DOHH2 (cell line): ENCODE data around the gene IL2RA.

Source experiments
- H3F3A ChIP-seq: fragments of 200-600 bp; sonication (generic), shearing (Covaris generic); 2 replicates; pipeline ENCODE4 v1.6.0; 2016; ENCODE audit warnings: antibody characterized with exemption, mild to moderate bottlenecking; ENCODE audit not compliant: control insufficient read depth, insufficient read depth
- H3K27ac ChIP-seq: fragments of 200-600 bp; sonication (generic); 2 replicates; pipeline ENCODE4 v1.5.1; 2014; ENCODE audit warnings: low read depth, mild to moderate bottlenecking, low read length, moderate library complexity
- H3K27me3 ChIP-seq: fragments of 200-600 bp; sonication (generic); 2 replicates; pipeline ENCODE4 v1.6.1; 2014; ENCODE audit warnings: mild to moderate bottlenecking, low read length, mixed read lengths; ENCODE audit not compliant: control insufficient read depth
- H3K36me3 ChIP-seq: fragments of 200-600 bp; sonication (generic); 2 replicates; pipeline ENCODE4 v1.6.1; 2014; ENCODE audit warnings: mild to moderate bottlenecking, low read length, moderate library complexity, mixed read lengths; ENCODE audit not compliant: control insufficient read depth
- H3K4me1 ChIP-seq: fragments of 200-600 bp; sonication (generic); 2 replicates; pipeline ENCODE4 v1.6.1; 2014; ENCODE audit warnings: mild to moderate bottlenecking, low read length, mixed read lengths; ENCODE audit not compliant: control insufficient read depth
- H3K4me2 ChIP-seq: fragments of 200-600 bp; sonication (generic); 2 replicates; pipeline ENCODE4 v1.6.0; 2014; ENCODE audit warnings: mild to moderate bottlenecking, low read length, moderate library complexity
- H3K4me3 ChIP-seq: fragments of 200-600 bp; sonication (generic); 2 replicates; pipeline ENCODE4 v1.5.1; 2014; ENCODE audit warnings: mild to moderate bottlenecking, low read length, mixed read lengths
- H3K79me2 ChIP-seq: fragments of 200-600 bp; sonication (generic); 2 replicates; pipeline ENCODE4 v1.6.1; 2014; ENCODE audit warnings: mild to moderate bottlenecking, low read length, mixed read lengths; ENCODE audit not compliant: control insufficient read depth
- H3K9me2 ChIP-seq: fragments of 200-600 bp; sonication (generic); replicated peaks from 2 replicates; pipeline ENCODE4 v1.6.1; 2014; ENCODE audit warnings: mild to moderate bottlenecking, low read length, mixed read lengths; ENCODE audit not compliant: control insufficient read depth
- H3K9me3 ChIP-seq: fragments of 200-600 bp; sonication (generic); 2 replicates; pipeline ENCODE4 v1.6.1; 2014; ENCODE audit warnings: antibody characterized with exemption, low read length, mixed read lengths; ENCODE audit not compliant: control insufficient read depth, insufficient read depth
- H4K20me1 ChIP-seq: fragments of 200-600 bp; sonication (generic); 2 replicates; pipeline ENCODE4 v1.6.0; 2014; ENCODE audit warnings: low read depth, mild to moderate bottlenecking, antibody characterized with exemption, low read length, moderate library complexity; ENCODE audit not compliant: control insufficient read depth, insufficient read depth
- CTCF ChIP-seq: fragments of 200-600 bp; sonication (generic); IDR thresholded peaks from one replicate; pipeline ENCODE4 v1.5.1; 2014; ENCODE audit warnings: antibody characterized with exemption, mild to moderate bottlenecking, low read depth, low read length; ENCODE audit not compliant: poor library complexity, severe bottlenecking
- EZH2phosphoT487 ChIP-seq: fragments of 200-600 bp; sonication (generic); IDR thresholded peaks from 2 replicates; pipeline ENCODE4 v1.6.1; 2017; ENCODE audit warnings: borderline replicate concordance, mild to moderate bottlenecking, antibody characterized with exemption, low read length, moderate library complexity, mixed read lengths

IL2RA gene

GRCh38 chr10:5983774-5984173 lies 78.4 kb downstream of the IL2RA start:
- H3K27ac ChIP-seq: no peak overlapping the region
- TF ChIP-seq CTCF (no peak), EZH2phosphoT487 (no peak)
- H3K27me3 ChIP-seq: peaks cover 36% of the 10 kb centered on the region
- no peaks in the 10 kb centered on the region for H3K9me2 ChIP-seq
- no peaks in the 10 kb centered on the region for H3K4me1 ChIP-seq
- H3K9me3 ChIP-seq: no peaks in the 10 kb centered on the region
- no peaks in the 10 kb centered on the region for H3K36me3 ChIP-seq
- no peak overlapping the region for H3K4me2 ChIP-seq
- H4K20me1 ChIP-seq: no peaks in the 10 kb centered on the region
- peaks cover 4% of the 10 kb centered on the region; the same call in 1 of the 2 replicates for H3F3A ChIP-seq
- no peaks in the 10 kb centered on the region for H3K79me2 ChIP-seq
- no peak overlapping the region for H3K4me3 ChIP-seq

GRCh38 chr10:5981529-5981928 lies 80.6 kb downstream of the IL2RA start:
- H3K4me3 ChIP-seq: no peak overlapping the region
- H3F3A ChIP-seq: peaks cover 4% of the 10 kb centered on the region; the same call in 1 of the 2 replicates
- peaks cover 48% of the 10 kb centered on the region for H3K27me3 ChIP-seq
- H3K27ac ChIP-seq: no peak overlapping the region
- H3K36me3 ChIP-seq: no peaks in the 10 kb centered on the region
- H3K9me2 ChIP-seq: no peaks in the 10 kb centered on the region
- TF ChIP-seq CTCF (no peak), EZH2phosphoT487 (no peak)
- no peak overlapping the region for H3K4me2 ChIP-seq
- no peaks in the 10 kb centered on the region for H3K9me3 ChIP-seq
- no peaks in the 10 kb centered on the region for H3K79me2 ChIP-seq
- H4K20me1 ChIP-seq: no peaks in the 10 kb centered on the region
- H3K4me1 ChIP-seq: peaks cover 13% of the 10 kb centered on the region

- Histone ChIP-seq H3K4me1 (peaks cover 19% of the 10 kb centered on the region), H3K79me2 (no peaks in the 10 kb centered on the region), H3K9me3 (no peaks in the 10 kb centered on the region), H3K4me2 (peak overlapping the region; percentile 94), H3K36me3 (no peaks in the 10 kb centered on the region), H3F3A (peaks cover 6% of the 10 kb centered on the region; the same call in 1 of the 2 replicates), H3K9me2 (no peaks in the 10 kb centered on the region), H3K27ac (no peak overlapping the region), H4K20me1 (no peaks in the 10 kb centered on the region), H3K4me3 (peak overlapping the region; percentile 81), H3K27me3 (peaks cover 56% of the 10 kb centered on the region)
- TF ChIP-seq EZH2phosphoT487 (no peak), CTCF (no peak)
These were observed 84.0 kb downstream of the IL2RA start for GRCh38 chr10:5978230-5978489.
